ENCODE results near the gene NANOS1. TPM values are rescaled to one million over a fixed set of nuclear protein-coding genes. Genes with fewer than 3 reads are reported as not detected.
A peak's percentile ranks its signal among the peaks of the same experiment; 100 is the strongest.

NANOS1 gene
- total RNA-seq, 6 experiments from 2014 or later = 0.06 to 0.35 (median 0.31) TPM; not detected in 3

- TF ChIP-seq CTCF (IDR thresholded peaks at IDR 0.05) = no peak
- no peak for TF ChIP-seq POLR2A (IDR thresholded peaks at IDR 0.05)
- Histone ChIP-seq H3K27me3 (no peaks in the 10 kb centered on the region), H3K27ac (no peak overlapping the region), H3K4me3 (no peak overlapping the region), H3K4me1 (no peaks in the 10 kb centered on the region), H3K36me3 (no peaks in the 10 kb centered on the region), H3K9me3 (no peaks in the 10 kb centered on the region)
- WGBS (ENCODE audit: insufficient coverage, low coverage, low lambda C conversion rate, missing lambda C conversion rate) = 69% methylated on average over 4 of the region's 4 CpGs
- DNase-seq (peak in 1 of 3 donors; percentile 12), ATAC-seq (no peak)
- intact Hi-C loops (cut with DNase I) = no loop called here
Measured at GRCh38 chr10:118982366-118982765, 47.1 kb upstream of the NANOS1 start.

GRCh38 chr10:118983263-118983662 lies 46.3 kb upstream of the NANOS1 start:
- Histone ChIP-seq H3K27me3 (no peaks in the 10 kb centered on the region), H3K27ac (no peak overlapping the region), H3K9me3 (no peaks in the 10 kb centered on the region), H3K4me3 (no peak overlapping the region), H3K4me1 (no peaks in the 10 kb centered on the region), H3K36me3 (no peaks in the 10 kb centered on the region)
- ATAC-seq = peak in 2 of 4 donors; percentile 30 to 73
- WGBS (ENCODE audit: insufficient coverage, low coverage, low lambda C conversion rate, missing lambda C conversion rate) = 25% methylated on average over 1 of the region's 1 CpG
- peak in 1 of 3 donors; percentile 40 for DNase-seq
- no peak for TF ChIP-seq CTCF (IDR thresholded peaks at IDR 0.05)
- no peak for TF ChIP-seq POLR2A (IDR thresholded peaks at IDR 0.05)
- intact Hi-C loops (cut with DNase I) = no loop called here

- Histone ChIP-seq H3K4me1 (no peaks in the 10 kb centered on the region), H3K9me3 (no peaks in the 10 kb centered on the region), H3K36me3 (no peaks in the 10 kb centered on the region), H3K27ac (no peak overlapping the region), H3K27me3 (no peaks in the 10 kb centered on the region), H3K4me3 (no peak overlapping the region)
- intact Hi-C loops (cut with DNase I) = no loop called here
- DNase-seq (no peak), ATAC-seq (no peak)
- TF ChIP-seq POLR2A (IDR thresholded peaks at IDR 0.05) (no peak), CTCF (IDR thresholded peaks at IDR 0.05) (no peak)
- WGBS (ENCODE audit: insufficient coverage, low coverage, low lambda C conversion rate, missing lambda C conversion rate) = 72% methylated on average over 2 of the region's 2 CpGs
Measured at GRCh38 chr10:118985576-118985975, 43.9 kb upstream of the NANOS1 start.

GRCh38 chr10:118986815-118987790 lies 42.4 kb upstream of the NANOS1 start:
- intact Hi-C loops (cut with DNase I) = no loop called here
- WGBS (ENCODE audit: insufficient coverage, low coverage, low lambda C conversion rate, missing lambda C conversion rate) = 53% methylated on average over 6 of the region's 7 CpGs
- H3K9me3 ChIP-seq = no peaks in the 10 kb centered on the region
- no peak for DNase-seq
- no peak overlapping the region for H3K4me3 ChIP-seq
- no peak overlapping the region for H3K27ac ChIP-seq
- no peaks in the 10 kb centered on the region for H3K27me3 ChIP-seq
- no peaks in the 10 kb centered on the region for H3K4me1 ChIP-seq
- TF ChIP-seq POLR2A (IDR thresholded peaks at IDR 0.05) (no peak), CTCF (IDR thresholded peaks at IDR 0.05) (no peak)
- H3K36me3 ChIP-seq = no peaks in the 10 kb centered on the region
- ATAC-seq = no peak

Data from right lobe of liver (tissue), 6 donors.